H1 (cell line): Measurements from ENCODE around the gene NKAPD1. TPM values are rescaled to one million over a fixed set of nuclear protein-coding genes. Genes with fewer than 3 reads are reported as not detected.
A peak's percentile ranks its signal among the peaks of the same experiment; 100 is the strongest.

Source experiments
- CTCF ChIA-PET: fragments of 300-600 bp; sonication (Branson Sonifier 250); formaldehyde crosslinking; loops from one replicate; lab custom pipeline; 2021; ENCODE audit not compliant: partially characterized antibody; lab: Charles Lee
- POLR2A ChIA-PET: fragments of 300-600 bp; sonication (Branson Sonifier 250); formaldehyde crosslinking; loops from one replicate; lab custom pipeline; 2021; ENCODE audit warnings: inconsistent platforms; ENCODE audit not compliant: partially characterized antibody; lab: Charles Lee
- DNase-seq, 2 experiments: peaks; one replicate each; pipeline versions ENCODE4 v3.0.0 to v3.0.0-alpha.2; 2010 to 2022; ENCODE audit warnings: low spot score in 2 of 2, low read depth in 1 of 2, mixed read lengths in 1 of 2
- FAIRE-seq: peaks from 2 replicates; lab custom pipeline; 2011; peaks lifted over from hg19 to GRCh38; lab: Jason Lieb, UNC
- H2AFZ ChIP-seq: 2 replicates; pipeline ENCODE4 v1.8.1; 2012; ENCODE audit warnings: low read length, inconsistent platforms
- H2AK5ac ChIP-seq: 2 replicates; pipeline ENCODE4 v1.6.1; 2013; ENCODE audit warnings: low read depth, low read length
- H2BK120ac ChIP-seq: replicated peaks from 2 replicates; pipeline ENCODE3; 2013; ENCODE audit warnings: low read depth, low read length, inconsistent platforms
- H2BK12ac ChIP-seq: 2 replicates; pipeline ENCODE4 v1.6.1; 2013; ENCODE audit warnings: low read depth, low read length
- H2BK15ac ChIP-seq: 2 replicates; pipeline ENCODE4 v1.6.1; 2013; ENCODE audit warnings: low read length
- H2BK20ac ChIP-seq: 2 replicates; pipeline ENCODE4 v1.6.1; 2013; ENCODE audit warnings: low read length
- H2BK5ac ChIP-seq: 2 replicates; pipeline ENCODE4 v1.6.1; 2013; ENCODE audit warnings: low read depth, low read length
- H3K14ac ChIP-seq: 2 replicates; pipeline ENCODE4 v1.6.1; 2013; ENCODE audit warnings: inconsistent platforms; ENCODE audit not compliant: insufficient read length
- H3K18ac ChIP-seq: 2 replicates; pipeline ENCODE4 v1.6.1; 2013; ENCODE audit warnings: low read length; ENCODE audit errors: extremely low read depth
- H3K23ac ChIP-seq: 2 replicates; pipeline ENCODE4 v1.6.1; 2013; ENCODE audit warnings: inconsistent platforms; ENCODE audit not compliant: insufficient read length
- H3K23me2 ChIP-seq: 2 replicates; pipeline ENCODE4 v1.6.1; 2013; ENCODE audit warnings: low read depth, low read length
- H3K27ac ChIP-seq: 2 replicates; pipeline ENCODE4 v1.6.1; 2011; ENCODE audit warnings: low read depth, low read length, inconsistent platforms
- H3K27me3 ChIP-seq, 4 experiments: replicated peaks in 1 of 4; 1 replicate in 1 of 4; 2 replicates in 3 of 4; pipeline versions ENCODE4 v1.6.1 to v1.8.1; 2011 to 2013; ENCODE audit warnings: low read length in 3 of 4, mild to moderate bottlenecking in 3 of 4, inconsistent platforms in 2 of 4, mixed read lengths in 2 of 4, moderate library complexity in 1 of 4; ENCODE audit not compliant: control insufficient read depth in 3 of 4, insufficient read depth in 3 of 4; ENCODE audit errors: extremely low read depth in 1 of 4
- H3K36me3 ChIP-seq, 4 experiments: 2 replicates each; pipeline versions ENCODE4 v1.6.1 to v1.8.1; 2011 to 2013; ENCODE audit warnings: mild to moderate bottlenecking in 4 of 4, low read length in 3 of 4, moderate library complexity in 2 of 4, control low read depth in 1 of 4, inconsistent platforms in 1 of 4; ENCODE audit not compliant: insufficient read depth in 4 of 4, control insufficient read depth in 2 of 4
- H3K4ac ChIP-seq: replicated peaks from 2 replicates; pipeline ENCODE3; 2013; ENCODE audit warnings: low read length, low read depth, mixed read lengths, inconsistent platforms; ENCODE audit not compliant: insufficient read length
- H3K4me1 ChIP-seq, 4 experiments: replicated peaks in 1 of 4; 1 replicate in 1 of 4; 2 replicates in 3 of 4; pipeline versions ENCODE4 v1.6.1 to v1.8.1; 2011 to 2013; ENCODE audit warnings: low read length in 3 of 4, inconsistent platforms in 2 of 4, mixed read lengths in 1 of 4; ENCODE audit not compliant: insufficient read depth in 4 of 4, control insufficient read depth in 3 of 4
- H3K4me2 ChIP-seq, 2 experiments: 2 replicates each; pipeline versions ENCODE4 v1.6.1 to v1.8.1; 2011 to 2013; ENCODE audit warnings: low read depth in 2 of 2, low read length in 2 of 2, control low read depth in 1 of 2, inconsistent platforms in 1 of 2, mild to moderate bottlenecking in 1 of 2; ENCODE audit not compliant: insufficient read depth in 1 of 2
- H3K4me3 ChIP-seq, 4 experiments: fragments of 200-600, 300-600 bp in 1 of 4; sonication (generic), shearing (Covaris generic), sonication (Bioruptor Twin) in 1 of 4; 2 replicates each; pipeline versions ENCODE4 v1.5.1 to v1.8.1; 2011 to 2016; ENCODE audit warnings: low read length in 4 of 4, low read depth in 3 of 4, control low read depth in 2 of 4, inconsistent platforms in 2 of 4, mild to moderate bottlenecking in 2 of 4, mixed read lengths in 1 of 4, moderate library complexity in 1 of 4; ENCODE audit not compliant: insufficient read depth in 2 of 4; ENCODE audit errors: extremely low read depth in 1 of 4
- H3K56ac ChIP-seq: replicated peaks from 2 replicates; pipeline ENCODE3; 2013; ENCODE audit warnings: low read depth, mild to moderate bottlenecking, mixed read lengths, low read length, inconsistent platforms; ENCODE audit not compliant: insufficient read length
- H3K79me1 ChIP-seq: 2 replicates; pipeline ENCODE4 v1.6.1; 2013; ENCODE audit warnings: low read depth, low read length, control low read depth
- H3K79me2 ChIP-seq, 2 experiments: 2 replicates each; pipeline versions ENCODE4 v1.6.1 to v1.8.1; 2012 to 2013; ENCODE audit warnings: low read length in 2 of 2, mild to moderate bottlenecking in 2 of 2, inconsistent platforms in 1 of 2; ENCODE audit not compliant: insufficient read depth in 2 of 2, control insufficient read depth in 1 of 2
- H3K9ac ChIP-seq, 4 experiments: replicated peaks in 1 of 4; 1 replicate in 1 of 4; 2 replicates in 3 of 4; pipeline versions ENCODE4 v1.6.1 to v1.8.1; 2011 to 2013; ENCODE audit warnings: low read depth in 3 of 4, low read length in 3 of 4, control low read depth in 2 of 4, mild to moderate bottlenecking in 2 of 4, moderate library complexity in 2 of 4, inconsistent platforms in 1 of 4; ENCODE audit errors: extremely low read depth in 1 of 4
- H3K9me3 ChIP-seq, 2 experiments: 2 replicates each; pipeline versions ENCODE4 v1.6.1 to v1.8.1; 2012 to 2013; ENCODE audit warnings: mild to moderate bottlenecking in 2 of 2, moderate library complexity in 2 of 2, control low read depth in 1 of 2, inconsistent platforms in 1 of 2, low read depth in 1 of 2, low read length in 1 of 2, mixed read lengths in 1 of 2; ENCODE audit not compliant: insufficient read depth in 2 of 2
- H4K20me1 ChIP-seq, 2 experiments: replicated peaks in 1 of 2; 2 replicates each; pipeline versions ENCODE3 to v1.8.1; 2011 to 2013; ENCODE audit warnings: inconsistent platforms in 2 of 2, low read length in 2 of 2, mild to moderate bottlenecking in 1 of 2; ENCODE audit not compliant: insufficient read depth in 2 of 2, control insufficient read depth in 1 of 2
- H4K5ac ChIP-seq: 2 replicates; pipeline ENCODE4 v1.6.1; 2013; ENCODE audit warnings: low read length, low read depth, mixed read lengths, inconsistent platforms; ENCODE audit not compliant: insufficient read length
- H4K8ac ChIP-seq: 2 replicates; pipeline ENCODE4 v1.8.0; 2013; ENCODE audit warnings: mild to moderate bottlenecking, moderate library complexity, low read length, inconsistent platforms; ENCODE audit not compliant: insufficient read depth; ENCODE audit errors: extremely low read depth
- H4K91ac ChIP-seq: replicated peaks from 2 replicates; pipeline ENCODE3; 2013; ENCODE audit warnings: low read length, mixed read lengths, inconsistent platforms; ENCODE audit not compliant: insufficient read length
- BCL11A ChIP-seq, 2 experiments: IDR thresholded peaks; one replicate each; pipeline ENCODE4 v1.6.1; 2011; ENCODE audit warnings: low read depth in 2 of 2, low read length in 2 of 2, mild to moderate bottlenecking in 2 of 2
- CREB1 ChIP-seq: IDR thresholded peaks from 2 replicates; pipeline ENCODE4 v1.6.1; 2012; ENCODE audit warnings: inconsistent platforms
- KDM5A ChIP-seq: fragments of 200-600 bp; IDR thresholded peaks from 2 replicates; pipeline ENCODE4 v1.7.1; 2012; ENCODE audit warnings: mild to moderate bottlenecking, low read length, inconsistent platforms, mixed read lengths
- SUZ12 ChIP-seq: fragments of 200-600 bp; sonication (generic); IDR thresholded peaks from 2 replicates; pipeline ENCODE4 v1.6.1; 2012; ENCODE audit warnings: mild to moderate bottlenecking, inconsistent platforms, low read length, moderate library complexity, mixed read lengths
- WGBS, 2 experiments: shearing (Covaris generic) in 1 of 2; methylation state at CpG; one replicate each; pipeline versions ENCODE4 v1.1.6 to v1.1.7; 2013 to 2015; ENCODE audit warnings: low lambda C conversion rate in 2 of 2, mixed read lengths in 2 of 2, inconsistent platforms in 1 of 2, low coverage in 1 of 2, missing lambda C conversion rate in 1 of 2; ENCODE audit not compliant: insufficient replicate concordance in 2 of 2, insufficient coverage in 1 of 2, insufficient read length in 1 of 2; ENCODE audit errors: extremely low coverage in 1 of 2, missing lambda C conversion rate in 1 of 2; 5-methylcytosine and 5-hydroxymethylcytosine counted together
- polyA plus RNA-seq, 7 experiments: library from polyadenylated mRNA; depleted of rRNA in 3 of 7; stranded (reverse) in 5 of 7; unstranded in 2 of 7; fragments of >200 nt in 5 of 7; fragments of 200-250 nt in 2 of 7; gene quantifications; 1 replicate in 5 of 7; 2 replicates in 1 of 7; 4 replicates in 1 of 7; pipeline versions ENCODE4 v1.2.1 to v1.2.3, GENCODE V29; 2011 to 2013; ENCODE audit warnings: missing spikeins in 2 of 7, mixed read lengths in 2 of 7
- total RNA-seq: library from RNA; stranded (reverse); fragmentation: NEBNext Ultra II Directional; extraction: Animal tissue kit (Norgen Biotek cat#: 25700); gene quantifications from 2 replicates; pipeline ENCODE4 v1.2.1, GENCODE V29; 2021
- TF ChIP-seq, protein P1 (sequence below): IDR thresholded peaks from 2 replicates; pipeline ENCODE4 v1.6.1; 2012; ENCODE audit warnings: low read length, inconsistent platforms

NKAPD1 gene
- total and polyA plus RNA-seq, 2 of the 8 experiments (the other 6 are each of a cell fraction or from before 2014, with no cell fraction given): 6.7 to 16.7 TPM

DNA sequence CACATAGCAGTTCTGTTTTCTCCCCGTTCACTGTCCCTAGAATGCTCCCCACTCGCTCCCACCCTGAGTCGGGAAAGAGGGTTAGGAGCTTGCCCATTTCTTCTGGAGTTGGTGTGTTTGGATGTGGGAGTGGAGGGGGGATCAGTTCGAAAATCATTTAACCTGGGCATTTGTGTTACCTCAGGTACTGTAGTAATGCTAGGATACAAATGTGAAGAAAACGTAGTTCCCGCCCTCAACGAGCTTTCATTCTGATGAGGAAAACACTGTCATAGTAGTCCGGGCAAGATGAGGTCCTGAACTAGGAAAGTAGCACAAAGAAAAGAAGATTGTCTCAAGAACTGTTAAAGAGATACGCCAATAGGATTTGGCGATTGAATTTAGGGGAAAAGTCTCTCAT lies 13.1 kb downstream of the NKAPD1 start:
- WGBS, 2 experiments: 29% methylated on average over 10 of the region's 10 CpGs; no CpG with 5 or more reads in 1 of the 2 experiments
- H2BK5ac ChIP-seq: peak overlapping the region; percentile 64
- H2AK5ac ChIP-seq: no peak overlapping the region
- no peak overlapping the region for H2BK120ac ChIP-seq
- CTCF ChIA-PET: interaction anchor here (0.6 to 3.9 kb wide), 4 partner anchors 26 to 219 kb away, joined by 3 to 13 read pairs (median 4); no protein-coding TSS in a partner anchor
- TF ChIP-seq CREB1 (no peak), SUZ12 (no peak), KDM5A (no peak), BCL11A (IDR thresholded peaks at IDR 0.05; ENCODE audit: low read depth in 2 of 2, low read length in 2 of 2) (no peak)
- TF ChIP-seq, protein P1, sequence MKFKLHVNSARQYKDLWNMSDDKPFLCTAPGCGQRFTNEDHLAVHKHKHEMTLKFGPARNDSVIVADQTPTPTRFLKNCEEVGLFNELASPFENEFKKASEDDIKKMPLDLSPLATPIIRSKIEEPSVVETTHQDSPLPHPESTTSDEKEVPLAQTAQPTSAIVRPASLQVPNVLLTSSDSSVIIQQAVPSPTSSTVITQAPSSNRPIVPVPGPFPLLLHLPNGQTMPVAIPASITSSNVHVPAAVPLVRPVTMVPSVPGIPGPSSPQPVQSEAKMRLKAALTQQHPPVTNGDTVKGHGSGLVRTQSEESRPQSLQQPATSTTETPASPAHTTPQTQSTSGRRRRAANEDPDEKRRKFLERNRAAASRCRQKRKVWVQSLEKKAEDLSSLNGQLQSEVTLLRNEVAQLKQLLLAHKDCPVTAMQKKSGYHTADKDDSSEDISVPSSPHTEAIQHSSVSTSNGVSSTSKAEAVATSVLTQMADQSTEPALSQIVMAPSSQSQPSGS: no peak
- TF ChIP-seq, all 59 proteins: peak for 0
- H2BK20ac ChIP-seq: no peak overlapping the region
- DNase-seq (no peak), FAIRE-seq (no peak)
- H4K91ac ChIP-seq: no peak overlapping the region
- H3K4me3 ChIP-seq: peak overlapping the region; percentile 85 to 99 (median 90)
- peaks cover 0 to 3% of the 10 kb centered on the region in 2 experiments for H4K20me1 ChIP-seq
- no peak overlapping the region for H3K23ac ChIP-seq
- no peak overlapping the region for H3K18ac ChIP-seq
- H3K56ac ChIP-seq: no peak overlapping the region
- H3K27me3 ChIP-seq: no peaks in the 10 kb centered on the region
- no peak overlapping the region for H3K4ac ChIP-seq
- peak overlapping the region; percentile 70 to 94 (median 88) for H3K9ac ChIP-seq
- peaks cover 0 to 3% (median 0%) of the 10 kb centered on the region in 4 experiments; a peak in 3 of 7 replicates for H3K4me1 ChIP-seq
- peak overlapping the region; percentile 78 for H3K27ac ChIP-seq
- H3K4me2 ChIP-seq: peak overlapping the region; percentile 70 to 72
- no peak overlapping the region for H3K14ac ChIP-seq
- no peak overlapping the region for H4K8ac ChIP-seq
- peaks cover 3 to 45% of the 10 kb centered on the region in 2 experiments for H3K79me2 ChIP-seq
- H2BK12ac ChIP-seq: no peak overlapping the region
- H4K5ac ChIP-seq: no peak overlapping the region
- peaks cover 10 to 68% (median 48%) of the 10 kb centered on the region in 4 experiments for H3K36me3 ChIP-seq
- H2BK15ac ChIP-seq: no peak overlapping the region
- peaks cover 9% of the 10 kb centered on the region; the same call in 1 of the 2 replicates for H3K23me2 ChIP-seq
- POLR2A ChIA-PET: interaction anchor here (0.7 to 3.8 kb wide), 11 partner anchors 8 to 216 kb away, joined by 3 to 15 read pairs (median 4); partner anchors contain the start of genes ALG9, DLAT, NKAPD1 and PIH1D2
- peaks cover 10% of the 10 kb centered on the region; the same call in 1 of the 2 replicates for H3K79me1 ChIP-seq
- peak overlapping the region; percentile 87; the same call in 1 of the 2 replicates for H2AFZ ChIP-seq
- H3K9me3 ChIP-seq: no peaks in the 10 kb centered on the region
